ENCODE data around the gene SMPD3. TPM values are rescaled to one million over a fixed set of nuclear protein-coding genes. Genes with fewer than 3 reads are reported as not detected.

The SMPD3 gene
- total RNA-seq, 3 donors from 2014 or later, result under 0.01 to 15.4 (median 2.9) TPM

DNA sequence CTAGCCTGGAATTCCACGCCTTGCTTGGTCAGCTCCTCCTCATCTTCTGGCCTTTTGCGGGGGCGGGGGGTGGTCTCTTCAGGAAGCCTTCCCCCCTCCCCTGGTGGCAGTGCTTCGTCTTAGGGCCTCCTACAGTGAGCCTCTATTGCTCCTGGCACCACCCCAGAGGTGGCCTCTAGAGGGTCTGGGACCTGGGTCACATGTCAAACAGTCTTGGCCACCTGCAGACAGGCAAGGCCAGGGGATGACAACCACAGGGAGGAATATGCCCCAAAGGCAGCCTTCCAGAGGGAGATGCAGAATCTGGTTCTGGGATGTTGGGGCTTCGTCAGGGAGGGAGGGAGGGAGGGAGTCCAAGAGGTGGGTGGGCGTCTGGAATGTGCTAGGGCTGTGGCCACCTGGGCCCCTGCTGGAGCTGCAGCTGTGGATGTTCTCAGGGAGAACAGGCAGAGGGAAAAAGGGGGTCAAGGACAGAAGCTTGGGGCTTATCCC lies 50.6 kb downstream of the SMPD3 start:
- Histone ChIP-seq H3K27ac (no peak overlapping the region), H3K27me3 (no peaks in the 10 kb centered on the region), H3K4me3 (no peak overlapping the region), H3K9me3 (no peaks in the 10 kb centered on the region), H3K36me3 (no peaks in the 10 kb centered on the region), H3K4me1 (no peaks in the 10 kb centered on the region)
- intact Hi-C loops (cut with DNase I; ENCODE audit: low total_unique reads), result no loop called here
- no peak for DNase-seq (ENCODE audit: low spot score in 2 of 2)
- no peak for TF ChIP-seq POLR2A (IDR thresholded peaks at IDR 0.05)
- no peak for TF ChIP-seq POLR2AphosphoS5 (IDR thresholded peaks at IDR 0.05)
- TF ChIP-seq, protein P1, sequence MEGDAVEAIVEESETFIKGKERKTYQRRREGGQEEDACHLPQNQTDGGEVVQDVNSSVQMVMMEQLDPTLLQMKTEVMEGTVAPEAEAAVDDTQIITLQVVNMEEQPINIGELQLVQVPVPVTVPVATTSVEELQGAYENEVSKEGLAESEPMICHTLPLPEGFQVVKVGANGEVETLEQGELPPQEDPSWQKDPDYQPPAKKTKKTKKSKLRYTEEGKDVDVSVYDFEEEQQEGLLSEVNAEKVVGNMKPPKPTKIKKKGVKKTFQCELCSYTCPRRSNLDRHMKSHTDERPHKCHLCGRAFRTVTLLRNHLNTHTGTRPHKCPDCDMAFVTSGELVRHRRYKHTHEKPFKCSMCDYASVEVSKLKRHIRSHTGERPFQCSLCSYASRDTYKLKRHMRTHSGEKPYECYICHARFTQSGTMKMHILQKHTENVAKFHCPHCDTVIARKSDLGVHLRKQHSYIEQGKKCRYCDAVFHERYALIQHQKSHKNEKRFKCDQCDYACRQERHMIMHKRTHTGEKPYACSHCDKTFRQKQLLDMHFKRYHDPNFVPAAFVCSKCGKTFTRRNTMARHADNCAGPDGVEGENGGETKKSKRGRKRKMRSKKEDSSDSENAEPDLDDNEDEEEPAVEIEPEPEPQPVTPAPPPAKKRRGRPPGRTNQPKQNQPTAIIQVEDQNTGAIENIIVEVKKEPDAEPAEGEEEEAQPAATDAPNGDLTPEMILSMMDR (IDR thresholded peaks at IDR 0.05), result no peak

- Histone ChIP-seq H3K27me3 (no peaks in the 10 kb centered on the region), H3K4me3 (no peak overlapping the region), H3K9me3 (no peaks in the 10 kb centered on the region), H3K4me1 (no peaks in the 10 kb centered on the region), H3K27ac (no peak overlapping the region), H3K36me3 (no peaks in the 10 kb centered on the region)
- intact Hi-C loops (cut with DNase I; ENCODE audit: low total_unique reads), result no loop called here
- peak in 1 of 2 donors; percentile 24 for DNase-seq (ENCODE audit: low spot score in 2 of 2)
- TF ChIP-seq POLR2A (IDR thresholded peaks at IDR 0.05), result no peak
- TF ChIP-seq, protein P1 (IDR thresholded peaks at IDR 0.05), result peak; percentile 45 to 80 (median 77)
- no peak for TF ChIP-seq POLR2AphosphoS5 (IDR thresholded peaks at IDR 0.05)
Measured at GRCh38 chr16:68396481-68396880, 51.8 kb downstream of the SMPD3 start.

GRCh38 chr16:68395815-68396214 lies 52.5 kb downstream of the SMPD3 start:
- Histone ChIP-seq H3K27ac (no peak overlapping the region), H3K4me1 (no peaks in the 10 kb centered on the region), H3K36me3 (no peaks in the 10 kb centered on the region), H3K9me3 (no peaks in the 10 kb centered on the region), H3K27me3 (no peaks in the 10 kb centered on the region), H3K4me3 (no peak overlapping the region)
- intact Hi-C loops (cut with DNase I; ENCODE audit: low total_unique reads), result no loop called here
- no peak for DNase-seq (ENCODE audit: low spot score in 2 of 2)
- TF ChIP-seq POLR2AphosphoS5 (IDR thresholded peaks at IDR 0.05) (no peak), POLR2A (IDR thresholded peaks at IDR 0.05) (no peak)
- TF ChIP-seq, protein P1 (IDR thresholded peaks at IDR 0.05), result no peak

- intact Hi-C loops (cut with DNase I; ENCODE audit: low total_unique reads), result no loop called here
- no peak overlapping the region for H3K4me3 ChIP-seq
- H3K27me3 ChIP-seq, result no peaks in the 10 kb centered on the region
- no peaks in the 10 kb centered on the region for H3K4me1 ChIP-seq
- H3K9me3 ChIP-seq, result no peaks in the 10 kb centered on the region
- H3K36me3 ChIP-seq, result no peaks in the 10 kb centered on the region
- no peak for TF ChIP-seq POLR2AphosphoS5 (IDR thresholded peaks at IDR 0.05)
- TF ChIP-seq, protein P1 (IDR thresholded peaks at IDR 0.05), result no peak
- TF ChIP-seq POLR2A (IDR thresholded peaks at IDR 0.05), result no peak
- H3K27ac ChIP-seq, result no peak overlapping the region
- no peak for DNase-seq (ENCODE audit: low spot score in 2 of 2)
Measured at GRCh38 chr16:68395167-68395786, 53.0 kb downstream of the SMPD3 start.

- intact Hi-C loops (cut with DNase I; ENCODE audit: low total_unique reads), result no loop called here
- no peaks in the 10 kb centered on the region for H3K4me1 ChIP-seq
- no peaks in the 10 kb centered on the region for H3K27me3 ChIP-seq
- H3K9me3 ChIP-seq, result no peaks in the 10 kb centered on the region
- no peak overlapping the region for H3K4me3 ChIP-seq
- TF ChIP-seq POLR2AphosphoS5 (IDR thresholded peaks at IDR 0.05), result no peak
- no peak for TF ChIP-seq POLR2A (IDR thresholded peaks at IDR 0.05)
- TF ChIP-seq, protein P1 (IDR thresholded peaks at IDR 0.05), result no peak
- H3K27ac ChIP-seq, result no peak overlapping the region
- no peaks in the 10 kb centered on the region for H3K36me3 ChIP-seq
- no peak for DNase-seq (ENCODE audit: low spot score in 2 of 2)
Measured at GRCh38 chr16:68393333-68393732, 55.0 kb downstream of the SMPD3 start.
